ENCODE measurements around the gene PTPN1. TPM values are rescaled to one million over a fixed set of nuclear protein-coding genes. Genes with fewer than 3 reads are reported as not detected.

Gene PTPN1
- total RNA-seq, 1 donor from 2014 or later, result 24.1 TPM

- ATAC-seq, result no peak
- intact Hi-C loops (cut with micrococcal nuclease), result no loop called here
- no peak for DNase-seq
Measured at GRCh38 chr20:50545126-50545525, 34.9 kb downstream of the PTPN1 start.

DNA sequence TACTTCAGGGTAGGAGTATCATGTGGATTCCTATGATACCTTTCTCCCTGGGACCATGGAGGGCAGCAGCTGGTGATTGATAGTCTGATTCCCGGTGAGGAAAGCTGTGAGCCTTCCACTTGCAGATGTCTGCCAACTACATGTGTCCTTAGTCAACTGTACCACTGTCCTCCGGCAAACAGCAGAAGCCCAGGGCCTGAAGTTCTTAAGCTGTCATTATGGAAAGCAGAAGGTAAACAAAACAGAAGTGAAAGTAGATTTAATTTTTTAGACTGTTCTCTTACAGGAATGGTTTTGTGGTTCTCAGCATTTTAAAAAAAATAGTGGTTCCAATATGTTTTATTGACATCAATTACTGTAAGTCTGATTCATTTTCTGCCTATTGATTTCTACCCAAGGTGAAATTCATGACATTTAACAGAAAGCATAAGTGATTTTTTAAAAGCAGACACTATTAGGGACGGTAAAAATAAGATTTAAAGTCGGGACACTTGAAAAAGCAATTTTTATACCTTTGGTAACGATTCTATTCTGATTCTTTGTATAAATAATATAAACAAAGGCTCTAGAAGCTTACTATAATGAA lies 36.6 kb downstream of the PTPN1 start:
- intact Hi-C loops (cut with micrococcal nuclease), result no loop called here
- peak; percentile 66 for ATAC-seq
- no peak for DNase-seq

DNA sequence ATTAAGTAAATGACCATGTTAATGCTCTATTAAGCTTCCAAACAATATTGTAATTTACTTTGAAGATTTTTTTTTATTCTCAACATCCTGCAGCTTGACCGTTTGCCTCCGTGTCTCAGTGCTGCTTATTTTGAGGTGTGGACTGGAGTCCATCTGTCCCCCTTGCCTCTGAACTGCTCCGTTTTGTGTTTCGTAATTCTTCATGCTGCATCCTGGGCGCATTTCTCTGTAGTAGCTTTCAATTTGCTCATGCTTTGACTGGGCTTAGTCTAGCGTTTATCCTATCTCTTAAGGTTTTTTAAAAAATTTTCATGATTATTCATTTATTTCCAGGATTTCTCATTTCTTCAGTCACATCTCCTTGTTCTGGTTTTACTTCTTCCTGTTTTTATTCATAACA lies 37.8 kb downstream of the PTPN1 start:
- no peak for ATAC-seq
- DNase-seq, result no peak
- intact Hi-C loops (cut with micrococcal nuclease), result no loop called here

GRCh38 chr20:50548396-50548795 lies 38.2 kb downstream of the PTPN1 start:
- intact Hi-C loops (cut with micrococcal nuclease), result no loop called here
- DNase-seq (no peak), ATAC-seq (no peak)

DNA sequence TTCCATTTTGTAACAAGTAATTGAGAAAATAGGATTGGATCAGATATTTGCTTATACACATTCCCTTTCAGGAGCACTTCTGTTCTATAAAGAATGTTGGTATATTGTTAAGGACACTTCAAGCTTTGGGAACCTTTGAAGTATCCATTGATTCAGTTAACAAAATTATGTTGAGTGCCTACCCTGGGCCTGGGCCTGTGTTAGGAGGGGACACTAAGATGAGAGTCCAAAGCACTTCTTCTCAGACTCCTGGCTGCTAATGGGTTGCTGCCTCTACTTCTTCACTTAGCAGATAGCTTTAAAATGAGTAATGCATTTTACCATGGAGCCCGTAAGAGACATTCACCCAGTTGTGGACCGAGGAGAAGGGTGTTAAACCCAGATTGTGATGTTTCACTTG lies 40.3 kb downstream of the PTPN1 start:
- intact Hi-C loops (cut with micrococcal nuclease), result no loop called here
- no peak for ATAC-seq
- DNase-seq, result no peak

DNA sequence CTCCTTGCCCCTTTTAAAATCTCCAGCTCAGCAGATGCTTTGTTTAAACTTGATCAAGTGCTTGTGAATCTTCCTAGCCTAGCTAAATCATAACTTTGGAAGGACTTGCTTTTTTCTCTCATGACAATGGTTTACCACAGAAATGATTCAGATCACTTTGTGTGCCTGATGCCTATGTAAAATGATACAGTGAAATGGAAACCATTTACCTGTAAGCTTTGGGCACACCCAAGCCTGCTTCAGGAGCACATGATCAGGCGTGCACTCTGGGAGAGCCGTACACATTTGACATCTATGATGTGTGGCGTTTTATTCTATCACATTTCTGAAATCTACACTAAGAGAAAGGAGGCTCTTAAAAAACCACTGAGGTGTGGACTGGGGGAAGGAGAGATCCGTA lies 41.1 kb downstream of the PTPN1 start:
- no peak for ATAC-seq
- intact Hi-C loops (cut with micrococcal nuclease), result no loop called here

GRCh38 chr20:50552979-50553378 lies 42.8 kb downstream of the PTPN1 start:
- no peak for DNase-seq
- intact Hi-C loops (cut with micrococcal nuclease), result no loop called here
- ATAC-seq, result no peak

More for the DNA sequence above, 41.1 kb downstream of the PTPN1 start:
- no peak for DNase-seq

- DNase-seq, result no peak
- intact Hi-C loops (cut with micrococcal nuclease), result no loop called here
- no peak for ATAC-seq
Measured at GRCh38 chr20:50554694-50555579, 44.8 kb downstream of the PTPN1 start.

- intact Hi-C loops (cut with micrococcal nuclease), result no loop called here
- no peak for DNase-seq
- ATAC-seq, result peak; percentile 36
Measured at GRCh38 chr20:50555662-50556061, 45.5 kb downstream of the PTPN1 start.

DNA sequence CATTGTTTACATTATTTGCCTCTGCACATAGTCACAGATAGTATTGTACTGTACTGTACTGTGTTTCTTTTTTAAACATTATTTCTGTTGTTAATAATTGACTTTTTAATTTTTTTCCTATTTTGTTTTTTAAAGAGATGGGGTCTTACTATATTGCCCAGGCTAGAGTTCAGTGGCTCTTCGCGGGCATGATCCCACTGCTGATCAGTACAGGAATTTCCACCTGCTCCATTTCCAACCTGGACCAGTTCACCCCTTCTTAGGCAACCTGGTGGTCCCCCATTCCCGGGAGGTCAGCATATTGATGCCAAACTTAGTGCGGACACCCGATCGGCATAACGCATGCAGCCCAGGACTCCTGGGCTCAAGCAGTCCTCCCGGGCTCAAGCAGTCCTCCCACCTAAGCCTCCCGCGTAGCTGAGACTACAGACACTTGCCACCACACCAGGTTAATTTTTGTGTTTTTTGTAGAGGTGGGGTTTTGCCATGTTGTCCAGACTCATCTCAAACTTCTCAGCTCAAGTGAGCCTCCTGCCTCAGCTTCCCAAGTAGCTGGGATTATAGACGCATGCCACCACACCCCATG lies 47.5 kb downstream of the PTPN1 start:
- ATAC-seq (no peak), DNase-seq (no peak)
- intact Hi-C loops (cut with micrococcal nuclease), result no loop called here

GRCh38 chr20:50558483-50558925 lies 48.3 kb downstream of the PTPN1 start:
- DNase-seq (no peak), ATAC-seq (no peak)
- intact Hi-C loops (cut with micrococcal nuclease), result no loop called here

DNA sequence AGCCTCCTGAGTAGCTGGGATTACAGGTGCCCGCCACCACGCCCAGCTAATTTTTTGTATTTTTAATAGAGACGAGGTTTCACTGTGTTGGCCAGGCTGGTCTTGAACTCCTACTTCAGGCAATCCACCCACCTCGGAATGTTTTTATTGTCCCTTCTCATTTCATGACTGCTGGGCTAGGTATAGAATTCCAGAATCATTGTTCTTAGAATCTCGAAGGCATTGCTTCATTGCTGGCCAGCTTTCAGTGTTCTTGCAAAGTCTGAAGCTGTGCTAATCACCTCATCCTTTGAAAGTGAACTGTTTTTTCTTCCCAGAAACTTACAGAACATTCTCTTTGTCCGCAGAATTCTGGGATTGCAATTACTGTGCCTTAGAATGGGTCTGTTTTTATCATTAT lies 49.0 kb downstream of the PTPN1 start:
- intact Hi-C loops (cut with micrococcal nuclease), result no loop called here
- DNase-seq (no peak), ATAC-seq (no peak)

DNA sequence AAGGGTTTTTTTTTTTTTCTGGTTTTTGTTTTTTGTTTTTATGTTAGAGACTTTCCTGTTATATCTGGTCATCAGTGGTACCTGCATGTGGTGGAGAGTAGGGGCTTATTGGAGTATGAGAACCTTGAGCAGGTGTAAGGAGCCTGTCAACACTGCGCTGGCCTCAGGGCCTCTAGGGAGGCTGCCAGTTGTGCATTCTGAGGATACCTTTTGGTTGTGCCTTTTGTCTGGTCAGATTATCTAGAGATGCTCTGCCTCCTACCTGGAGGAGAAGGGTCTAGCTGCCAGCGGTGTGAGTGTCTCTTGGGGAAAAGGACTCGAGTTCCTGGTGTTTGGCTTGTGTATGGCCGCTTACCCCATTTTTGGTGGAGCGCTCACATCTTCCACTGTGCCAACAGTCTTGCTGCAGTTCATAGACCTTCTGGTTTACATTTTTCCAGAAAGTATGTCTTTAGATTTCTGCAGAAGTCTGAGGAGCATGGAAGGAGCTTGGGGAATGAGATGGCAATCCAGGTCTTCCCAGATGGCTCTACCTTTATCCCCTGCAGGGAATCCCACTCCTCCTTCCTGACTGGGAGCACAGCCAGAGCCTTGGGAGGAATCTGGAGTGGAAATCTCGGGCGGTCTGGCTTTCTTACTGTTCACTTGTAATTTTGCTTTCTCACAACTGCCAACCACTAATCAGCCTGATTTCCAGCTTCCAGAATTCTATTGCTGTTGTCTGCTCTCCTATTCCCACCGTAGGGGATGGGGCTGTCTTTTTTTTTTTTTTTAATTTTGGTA lies 49.9 kb downstream of the PTPN1 start:
- no peak for DNase-seq
- ATAC-seq, result no peak
- intact Hi-C loops (cut with micrococcal nuclease), result no loop called here

DNA sequence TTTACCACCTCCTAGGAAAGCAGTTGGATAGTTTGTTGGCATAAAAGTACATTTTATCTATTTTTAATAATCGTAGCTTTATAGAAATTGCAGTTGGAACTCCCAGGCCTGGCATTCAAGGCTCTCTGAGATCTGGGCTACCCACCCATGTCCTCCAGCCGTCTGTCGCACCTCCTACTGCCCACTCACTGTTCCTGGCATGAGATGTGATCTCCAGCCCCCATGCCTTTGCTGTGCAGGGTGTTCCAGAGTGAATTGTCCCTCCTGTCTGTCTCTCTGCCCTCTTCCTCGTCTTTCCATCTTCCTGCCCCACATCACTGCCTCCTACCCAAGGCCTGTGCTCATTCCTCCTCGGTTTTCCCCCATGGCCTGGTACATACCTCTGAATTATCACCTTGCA lies 50.7 kb downstream of the PTPN1 start:
- intact Hi-C loops (cut with micrococcal nuclease), result no loop called here
- ATAC-seq, result no peak
- no peak for DNase-seq

DNA sequence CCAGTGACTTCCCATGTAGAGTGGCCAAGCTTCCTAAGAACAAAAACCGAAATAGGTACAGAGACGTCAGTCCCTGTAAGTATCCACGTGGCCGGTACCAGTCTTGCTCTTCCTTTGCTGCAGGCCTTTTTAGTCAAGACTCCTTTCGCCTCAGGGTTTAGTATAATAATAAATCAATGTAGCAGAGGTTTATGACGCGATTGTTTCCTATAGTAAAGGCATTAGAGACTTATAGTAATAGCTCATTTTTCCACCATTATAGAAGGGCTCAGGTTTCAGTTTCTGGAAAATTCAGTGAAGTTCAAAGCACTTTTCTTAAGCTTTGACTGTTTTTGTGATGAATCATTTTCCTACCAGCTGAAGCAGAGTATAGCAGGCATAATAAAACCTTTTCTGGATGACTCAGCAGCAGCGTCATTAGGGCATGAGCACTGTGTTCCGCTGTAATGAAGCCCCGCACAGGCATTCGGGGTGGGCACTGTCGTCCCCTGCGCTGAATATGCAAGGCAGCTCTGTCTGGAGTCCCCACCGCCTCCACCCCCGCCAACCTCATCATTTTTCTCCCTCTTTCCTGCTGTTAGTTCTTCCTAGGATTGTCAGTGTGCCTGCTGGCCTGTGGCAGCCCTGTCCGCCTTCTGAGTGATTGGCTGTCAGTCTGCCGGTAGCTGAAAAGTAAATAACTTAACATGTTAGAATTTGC lies 51.3 kb downstream of the PTPN1 start:
- DNase-seq, result no peak

DNA sequence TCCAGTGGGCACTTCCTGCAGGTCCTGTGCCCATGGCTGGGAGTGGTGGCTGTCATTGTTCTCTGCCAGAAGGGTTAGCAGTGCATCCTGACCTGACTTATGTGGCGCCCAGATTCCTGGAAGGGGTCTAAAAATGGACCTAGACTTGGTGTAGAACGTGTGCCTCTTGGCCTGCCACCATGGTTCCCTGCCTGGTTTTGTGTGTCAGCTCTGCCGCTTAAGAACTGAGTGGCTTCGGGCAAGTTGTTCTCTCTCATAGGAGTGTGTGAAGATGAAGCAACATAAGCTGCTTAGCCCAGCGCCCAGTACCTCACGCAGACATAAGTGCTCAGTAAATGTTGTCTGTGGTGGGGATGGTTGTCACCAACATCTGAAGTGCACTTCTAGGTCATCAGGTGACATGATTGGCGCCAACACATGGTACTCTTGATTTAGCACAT lies 52.1 kb downstream of the PTPN1 start:
- intact Hi-C loops (cut with micrococcal nuclease), result no loop called here
- ATAC-seq (peak; percentile 74), DNase-seq (peak; percentile 49)

More for the DNA sequence above, 51.3 kb downstream of the PTPN1 start:
- intact Hi-C loops (cut with micrococcal nuclease), result no loop called here
- ATAC-seq, result no peak

- ATAC-seq, result peak; percentile 23
- intact Hi-C loops (cut with micrococcal nuclease), result no loop called here
- no peak for DNase-seq
Measured at GRCh38 chr20:50563133-50563944, 53.2 kb downstream of the PTPN1 start.

GRCh38 chr20:50565383-50565782 lies 55.2 kb downstream of the PTPN1 start:
- DNase-seq (no peak), ATAC-seq (no peak)
- intact Hi-C loops (cut with micrococcal nuclease), result no loop called here

Measured in left ventricle myocardium superior (tissue), 1 donor.